ENCODE results near the gene PNLIPRP2. TPM values are rescaled to one million over a fixed set of nuclear protein-coding genes. Genes with fewer than 3 reads are reported as not detected.

Gene PNLIPRP2
- polyA plus RNA-seq, 1 of the 3 experiments (the other 2 are of a cell fraction) = not detected

GRCh38 chr10:116574797-116575196, 46.0 kb upstream of the PNLIPRP2 start:
- H3K4me3 ChIP-seq (ENCODE audit: low read depth in 2 of 2, low read length in 1 of 2) = no peak overlapping the region
- no peaks in the 10 kb centered on the region for H3K27me3 ChIP-seq (ENCODE audit: insufficient read depth)
- no peak overlapping the region for H2AFZ ChIP-seq (ENCODE audit: low read depth)
- TF ChIP-seq YY1 (IDR thresholded peaks at IDR 0.05; ENCODE audit: low read depth) = no peak
- no peak for TF ChIP-seq RFX5 (IDR thresholded peaks at IDR 0.05; ENCODE audit: low read length)
- no peak for TF ChIP-seq ZBTB33 (IDR thresholded peaks at IDR 0.05; ENCODE audit: borderline replicate concordance, low read depth)
- TF ChIP-seq USF2 (IDR thresholded peaks at IDR 0.05; ENCODE audit: borderline replicate concordance, low read depth, low read length) = no peak
- TF ChIP-seq NRF1 (IDR thresholded peaks at IDR 0.05; ENCODE audit: low read depth, low read length) = no peak
- no peak for TF ChIP-seq SIN3A (IDR thresholded peaks at IDR 0.05; ENCODE audit: borderline replicate concordance, low read depth, low read length)
- no peak for TF ChIP-seq USF1 (IDR thresholded peaks at IDR 0.05; ENCODE audit: borderline replicate concordance, low read depth)
- TF ChIP-seq RCOR1 (IDR thresholded peaks at IDR 0.05; ENCODE audit: low read length) = no peak
- no peak for TF ChIP-seq MAX (IDR thresholded peaks at IDR 0.05; ENCODE audit: low read depth)
- no peak for TF ChIP-seq FOSL2 (IDR thresholded peaks at IDR 0.05; ENCODE audit: borderline replicate concordance, low read depth)
- no peak for TF ChIP-seq RXRA (IDR thresholded peaks at IDR 0.05; ENCODE audit: borderline replicate concordance, low read depth)
- no peak for TF ChIP-seq EP300 (IDR thresholded peaks at IDR 0.05; ENCODE audit: borderline replicate concordance in 1 of 2, low read depth in 1 of 2, low read length in 1 of 2)
- TF ChIP-seq EZH2phosphoT487 (IDR thresholded peaks at IDR 0.05; ENCODE audit: borderline replicate concordance, low read depth) = no peak
- TF ChIP-seq GATA2 (CRISPR knock-in tag; IDR thresholded peaks at IDR 0.05) = no peak
- no peak for TF ChIP-seq NFIC (IDR thresholded peaks at IDR 0.05; ENCODE audit: borderline replicate concordance)
- no peak for TF ChIP-seq GABPA (IDR thresholded peaks at IDR 0.05; ENCODE audit: low read depth)
- no peak for TF ChIP-seq FOXM1 (IDR thresholded peaks at IDR 0.05; ENCODE audit: low read depth)
- no peak for TF ChIP-seq MEF2A (IDR thresholded peaks at IDR 0.05; ENCODE audit: borderline replicate concordance, low read depth)
- TF ChIP-seq TAF1 (IDR thresholded peaks at IDR 0.05; ENCODE audit: borderline replicate concordance, low read depth, low read length) = no peak
- TF ChIP-seq SMC3 (IDR thresholded peaks at IDR 0.05; ENCODE audit: low read depth, low read length) = no peak
- ChIA-PET CTCF (no interaction called here), POLR2A (no interaction called here)
- no peaks in the 10 kb centered on the region for H4K20me1 ChIP-seq (ENCODE audit: insufficient read depth)
- H3K36me3 ChIP-seq (replicated peaks in 1 of 2; ENCODE audit: control insufficient read depth in 1 of 2, insufficient read depth in 2 of 2, low read length in 1 of 2) = no peaks in the 10 kb centered on the region
- no peaks in the 10 kb centered on the region for H3K4me1 ChIP-seq (ENCODE audit: control insufficient read depth in 1 of 2, insufficient read depth in 2 of 2, low read depth in 1 of 2, low read length in 1 of 2)
- no peak for DNase-seq
- no peaks in the 10 kb centered on the region for H3F3A ChIP-seq (replicated peaks; ENCODE audit: insufficient read depth)
- no peaks in the 10 kb centered on the region for H3K9me2 ChIP-seq
- no peaks in the 10 kb centered on the region for H3K9me3 ChIP-seq
- WGBS (ENCODE audit: low lambda C conversion rate) = 25% methylated on average over 3 of the region's 3 CpGs
- H3K79me2 ChIP-seq (ENCODE audit: insufficient read depth) = no peaks in the 10 kb centered on the region
- no peak overlapping the region for H3K9ac ChIP-seq
- no peak overlapping the region for H3K27ac ChIP-seq (ENCODE audit: low read depth in 2 of 2, low read length in 1 of 2)
- no peak overlapping the region for H3K4me2 ChIP-seq
